K562 (cell line): ENCODE results near the gene CCR5AS.

Source experiments
- AFF1 ChIP-seq, 2 experiments: fragments of 450-650 bp; IDR thresholded peaks; 2 replicates each; pipeline ENCODE4 v1.6.1; 2018; ENCODE audit warnings: mild to moderate bottlenecking in 2 of 2, low read depth in 1 of 2; ENCODE audit not compliant: partially characterized antibody in 2 of 2
- BACH1 ChIP-seq: fragments of 200-800 bp; sonication (Bioruptor generic); IDR thresholded peaks from 2 replicates; pipeline ENCODE4 v1.6.1; 2016; ENCODE audit warnings: missing genetic modification characterization, missing compliant biosample characterization
- DIDO1 ChIP-seq: fragments of 450-650 bp; IDR thresholded peaks from 2 replicates; pipeline ENCODE4 v1.6.1; 2016; ENCODE audit warnings: low read depth, missing biosample characterization, missing genetic modification characterization
- FIP1L1 ChIP-seq: fragments of 200-400 bp; formaldehyde crosslinking; IDR thresholded peaks from 2 replicates; pipeline ENCODE4 v1.6.1; 2018; ENCODE audit warnings: mild to moderate bottlenecking, low read depth, low read length; ENCODE audit not compliant: poor library complexity, severe bottlenecking
- GATA2 ChIP-seq: sonication (generic); formaldehyde crosslinking; IDR thresholded peaks from 2 replicates; pipeline ENCODE4 v1.4.0; 2020; ENCODE audit warnings: mild to moderate bottlenecking, missing genetic modification reagents
- GATAD2B ChIP-seq: fragments of 450-650 bp; IDR thresholded peaks from 2 replicates; pipeline ENCODE4 v1.6.1; 2017; ENCODE audit warnings: mild to moderate bottlenecking, borderline replicate concordance
- MLX ChIP-seq, 2 experiments: fragments of 450-650 bp in 1 of 2; sonication (generic) in 1 of 2; formaldehyde crosslinking; conservative IDR thresholded peaks; 2 replicates each; pipeline versions ENCODE4 v1.4.0 to v1.8.1; 2020 to 2022; ENCODE audit warnings: mild to moderate bottlenecking in 1 of 2, missing genetic modification reagents in 1 of 2
- MYNN ChIP-seq, 2 experiments: sonication (generic); formaldehyde crosslinking in 1 of 2; IDR thresholded peaks; 2 replicates each; pipeline versions ENCODE4 v1.5.0 to v1.6.1; 2016 to 2020; ENCODE audit warnings: antibody characterized with exemption in 1 of 2, missing genetic modification reagents in 1 of 2
- NCOR1 ChIP-seq: fragments of 450-650 bp; IDR thresholded peaks from 2 replicates; pipeline ENCODE4 v1.6.1; 2016; ENCODE audit warnings: mild to moderate bottlenecking, moderate library complexity
- SOX6 ChIP-seq: fragments of 450-650 bp; IDR thresholded peaks from 2 replicates; pipeline ENCODE4 v1.6.1; 2014; ENCODE audit warnings: mild to moderate bottlenecking
- TAF1 ChIP-seq: IDR thresholded peaks from 2 replicates; pipeline ENCODE4 v1.6.1; 2011; ENCODE audit warnings: mild to moderate bottlenecking, low read length, moderate library complexity; ENCODE audit not compliant: insufficient read depth, control insufficient read depth, severe bottlenecking; ENCODE audit errors: extremely low read depth
- TCF7 ChIP-seq: sonication (generic); IDR thresholded peaks from 2 replicates; pipeline ENCODE4 v1.6.1; 2016; ENCODE audit warnings: antibody characterized with exemption, borderline replicate concordance
- ZNF318 ChIP-seq, 2 experiments: fragments of 450-650 bp; IDR thresholded peaks; 2 replicates each; pipeline ENCODE4 v1.6.1; 2016; ENCODE audit warnings: mild to moderate bottlenecking in 2 of 2, borderline replicate concordance in 1 of 2, low read depth in 1 of 2, moderate library complexity in 1 of 2
- ZNF583 ChIP-seq: fragments of 250-450 bp; sonication (Bioruptor Pico); IDR thresholded peaks from 2 replicates; pipeline ENCODE4 v1.4.0; 2020

Gene CCR5AS

GRCh38 chr3:46400000-46400734 is 6.7 kb downstream of the CCR5AS start (continued):
- peak in 1 of 2 experiments; percentile 93; a peak in 2 of 4 replicates for TF ChIP-seq ZNF318 (IDR thresholded peaks at IDR 0.05; ENCODE audit: borderline replicate concordance in 1 of 2, low read depth in 1 of 2)
- TF ChIP-seq MLX (CRISPR knock-in tag; conservative IDR thresholded peaks at IDR 0.05): peak in 1 of 2 experiments; percentile 51; a peak in 1 of 4 replicates
- TF ChIP-seq MYNN (IDR thresholded peaks at IDR 0.05): peak; percentile 78
- no peak for TF ChIP-seq MYNN (CRISPR knock-in tag; IDR thresholded peaks at IDR 0.05)
- TF ChIP-seq GATAD2B: 0 out of 2 replicates have a peak, but pooled peaks have one; percentile 33
- TF ChIP-seq NCOR1: peak; percentile 90
- peak; percentile 17 to 81 for TF ChIP-seq AFF1 (IDR thresholded peaks at IDR 0.05; ENCODE audit: low read depth in 1 of 2, partially characterized antibody in 2 of 2)
- 0 out of 2 replicates have a peak, but pooled peaks have one; percentile 50 for TF ChIP-seq ZNF583
- TF ChIP-seq GATA2 (CRISPR knock-in tag): peak; percentile 93
- no peak for TF ChIP-seq TAF1
- TF ChIP-seq BACH1 (tag): peak; percentile 52; the same call in 1 of the 2 replicates
- no peak for TF ChIP-seq DIDO1 (tag)
- no peak for TF ChIP-seq FIP1L1
- no peak for TF ChIP-seq TCF7
- peak; percentile 88 for TF ChIP-seq SOX6
